A549 (cell line): ENCODE results near the gene TCEA2.

Experiments
- BHLHE40 ChIP-seq: IDR thresholded peaks from 2 replicates; pipeline ENCODE4 v1.6.1; 2012; ENCODE audit warnings: low read depth, low read length, inconsistent platforms
- CEBPB ChIP-seq, 2 experiments: fragments of >200 bp in 1 of 2; sonication (Bioruptor Twin) in 1 of 2; formaldehyde crosslinking in 1 of 2; IDR thresholded peaks; 2 replicates each; pipeline ENCODE4 v1.6.1; 2012 to 2016
- CTCF ChIP-seq: fragments of >200 bp; sonication (Bioruptor Twin); formaldehyde crosslinking; IDR thresholded peaks from 3 replicates; pipeline ENCODE4 v1.5.1; 2016
- MAZ ChIP-seq: fragments of 150-350 bp; IDR thresholded peaks from 2 replicates; pipeline ENCODE4 v1.6.1; 2014; ENCODE audit warnings: antibody characterized with exemption, low read depth, low read length, borderline replicate concordance
- POLR2A ChIP-seq: IDR thresholded peaks from 2 replicates; pipeline ENCODE4 v1.6.1; 2012; ENCODE audit warnings: mild to moderate bottlenecking, low read length
- RAD21 ChIP-seq, 2 experiments: fragments of >200 bp in 1 of 2; sonication (Bioruptor Twin) in 1 of 2; formaldehyde crosslinking in 1 of 2; IDR thresholded peaks in 1 of 2; conservative IDR thresholded peaks in 1 of 2; 2 replicates in 1 of 2; 3 replicates in 1 of 2; pipeline ENCODE4 v1.6.1; 2012 to 2018; ENCODE audit warnings: inconsistent platforms in 1 of 2
- REST ChIP-seq: fragments of 200-600 bp; sonication (generic); IDR thresholded peaks from 2 replicates; pipeline ENCODE4 v1.6.1; 2016; ENCODE audit warnings: antibody characterized with exemption, mild to moderate bottlenecking, moderate library complexity
- ZNF302 ChIP-seq: fragments of 250-450 bp; sonication (Bioruptor Pico); IDR thresholded peaks from 2 replicates; pipeline ENCODE4 v1.9.0; 2021; ENCODE audit warnings: inconsistent platforms, mild to moderate bottlenecking, moderate library complexity

- no peak for TF ChIP-seq MAZ
- TF ChIP-seq CEBPB (IDR thresholded peaks at IDR 0.05), result no peak
- no peak for TF ChIP-seq REST
- no peak for TF ChIP-seq BHLHE40
- TF ChIP-seq POLR2A, result no peak
- TF ChIP-seq CTCF, result no peak
- no peak for TF ChIP-seq RAD21 (conservative IDR thresholded peaks at IDR 0.05 in 1 of 2, IDR thresholded peaks at IDR 0.05 in 1 of 2)
- TF ChIP-seq ZNF302 (CRISPR knock-in tag), result no peak
Observed at GRCh38 chr20:64099086-64099786, 36.2 kb downstream of the TCEA2 start.
